GM23338 (cell line): ENCODE results near the gene ARMC9. TPM values are rescaled to one million over a fixed set of nuclear protein-coding genes. Genes with fewer than 3 reads are reported as not detected.

Experiments used
- ATAC-seq: fragments of 200-7000 bp; cut with Tn5 transposase; 3 replicates; pipeline ENCODE4 v1.9.1; 2020
- DNase-seq: peaks from one replicate; pipeline ENCODE4 v3.0.0-alpha.2; 2015; ENCODE audit warnings: low spot score
- H2AFZ ChIP-seq: fragments of 200-600 bp; sonication (generic); 2 replicates; pipeline ENCODE4 v1.8.0; 2016; ENCODE audit warnings: antibody characterized with exemption, mild to moderate bottlenecking, moderate library complexity
- H3F3A ChIP-seq: fragments of 200-600 bp; sonication (generic); replicated peaks from 2 replicates; pipeline ENCODE4 v1.8.0; 2017; ENCODE audit warnings: antibody characterized with exemption, mixed run types, low read depth
- H3K27ac ChIP-seq: fragments of 200-600 bp; sonication (generic); 2 replicates; pipeline ENCODE4 v1.6.1; 2016; ENCODE audit warnings: low read depth
- H3K27me3 ChIP-seq: fragments of 200-600 bp; sonication (generic); 2 replicates; pipeline ENCODE4 v1.8.0; 2016; ENCODE audit warnings: mild to moderate bottlenecking, mixed run types, moderate library complexity; ENCODE audit not compliant: insufficient read depth
- H3K36me3 ChIP-seq: fragments of 200-600 bp; sonication (generic); 2 replicates; pipeline ENCODE4 v1.8.0; 2016; ENCODE audit warnings: mild to moderate bottlenecking; ENCODE audit not compliant: insufficient read depth
- H3K4me1 ChIP-seq: fragments of 200-600 bp; sonication (generic); 2 replicates; pipeline ENCODE4 v1.8.0; 2016; ENCODE audit warnings: mild to moderate bottlenecking, moderate library complexity; ENCODE audit not compliant: insufficient read depth
- H3K4me2 ChIP-seq: fragments of 200-600 bp; sonication (generic); 2 replicates; pipeline ENCODE4 v1.7.1; 2017; ENCODE audit warnings: mixed run types
- H3K4me3 ChIP-seq: fragments of 200-600 bp; sonication (generic); 2 replicates; pipeline ENCODE4 v1.6.1; 2016; ENCODE audit warnings: mixed run types
- H3K79me2 ChIP-seq: fragments of 200-600 bp; sonication (generic); replicated peaks from 2 replicates; pipeline ENCODE4 v1.8.0; 2017; ENCODE audit warnings: mild to moderate bottlenecking; ENCODE audit not compliant: insufficient read depth
- H3K9me2 ChIP-seq: fragments of 200-600 bp; sonication (generic); 2 replicates; pipeline ENCODE4 v1.8.0; 2017; ENCODE audit not compliant: insufficient read depth
- H4K20me1 ChIP-seq: fragments of 200-600 bp; sonication (generic); replicated peaks from 2 replicates; pipeline ENCODE4 v1.8.0; 2017; ENCODE audit warnings: mild to moderate bottlenecking; ENCODE audit not compliant: insufficient read depth
- H3K27ac Mint-ChIP-seq: 2 replicates; pipeline ENCODE4 v1.8.0; 2020; ENCODE audit warnings: inconsistent platforms, mild to moderate bottlenecking, moderate library complexity, mixed read lengths
- H3K27me3 Mint-ChIP-seq: 3 replicates; pipeline ENCODE4 v1.8.0; 2022; ENCODE audit warnings: low read depth, mild to moderate bottlenecking, moderate library complexity, mixed read lengths, inconsistent platforms; ENCODE audit not compliant: insufficient read depth, poor library complexity
- H3K36me3 Mint-ChIP-seq: 3 replicates; pipeline ENCODE4 v1.8.0; 2021; ENCODE audit warnings: low read depth, mild to moderate bottlenecking, inconsistent platforms, moderate library complexity, mixed read lengths
- H3K4me1 Mint-ChIP-seq: 3 replicates; pipeline ENCODE4 v1.8.0; 2020; ENCODE audit warnings: mild to moderate bottlenecking, inconsistent platforms, mixed read lengths
- H3K4me3 Mint-ChIP-seq: 3 replicates; pipeline ENCODE4 v1.8.0; 2021; ENCODE audit warnings: moderate library complexity, mild to moderate bottlenecking, inconsistent platforms, mixed read lengths
- H3K9me3 Mint-ChIP-seq: 3 replicates; pipeline ENCODE4 v1.8.0; 2020; ENCODE audit warnings: moderate library complexity, mild to moderate bottlenecking, inconsistent platforms, mixed read lengths
- CTCF ChIP-seq, 2 experiments: fragments of 200-600 bp in 1 of 2; sonication (generic) in 1 of 2; conservative IDR thresholded peaks; 2 replicates each; pipeline versions ENCODE4 v1.5.1 to v1.6.1; 2016 to 2017; ENCODE audit warnings: antibody characterized with exemption in 2 of 2, low read depth in 2 of 2, mild to moderate bottlenecking in 2 of 2, moderate library complexity in 1 of 2
- ETS1 ChIP-seq: IDR thresholded peaks from 2 replicates; pipeline ENCODE4 v1.6.1; 2016; ENCODE audit warnings: antibody characterized with exemption
- EZH2phosphoT487 ChIP-seq: fragments of 200-600 bp; sonication (generic); IDR thresholded peaks from one replicate; pipeline ENCODE4 v1.8.1; 2018; ENCODE audit warnings: antibody characterized with exemption; ENCODE audit not compliant: unreplicated experiment
- NANOG ChIP-seq: IDR thresholded peaks from 2 replicates; pipeline ENCODE4 v1.6.1; 2016; ENCODE audit warnings: antibody characterized with exemption, borderline replicate concordance
- POLR2AphosphoS5 ChIP-seq: IDR thresholded peaks from 2 replicates; pipeline ENCODE4 v1.6.1; 2016; ENCODE audit warnings: antibody characterized with exemption, low read depth
- REST ChIP-seq: IDR thresholded peaks from one replicate; pipeline ENCODE4 v1.6.1; 2018; ENCODE audit warnings: antibody characterized with exemption; ENCODE audit not compliant: unreplicated experiment
- STAT1 ChIP-seq: IDR thresholded peaks from one replicate; pipeline ENCODE4 v1.6.1; 2016; ENCODE audit warnings: antibody characterized with exemption; ENCODE audit not compliant: unreplicated experiment
- ZNF114 ChIP-seq: fragments of 250-450 bp; sonication (Bioruptor Pico); IDR thresholded peaks from 2 replicates; pipeline ENCODE4 v1.5.0; 2020; ENCODE audit warnings: mild to moderate bottlenecking, moderate library complexity
- polyA plus RNA-seq: library from polyadenylated mRNA; unstranded; fragments of >200 nt; fragmentation: Nextera tagmentation; extraction: Ambion mirVana; gene quantifications from 2 replicates; pipeline ENCODE4 v1.2.1, GENCODE V29; 2016
- total RNA-seq: library from RNA; depleted of rRNA; stranded (reverse); fragments of >200 nt; shearing (Covaris generic); gene quantifications from 2 replicates; pipeline ENCODE4 v1.2.3, GENCODE V29; 2014

ARMC9 gene
- total and polyA plus RNA-seq, 2 experiments from 2014 or later, result 29.2 to 56.0 TPM

- Histone ChIP-seq H3K27me3 (no peaks in the 10 kb centered on the region), H3K79me2 (no peaks in the 10 kb centered on the region), H3K27ac (no peak overlapping the region), H3K4me2 (no peak overlapping the region), H2AFZ (no peak overlapping the region), H3K4me3 (no peak overlapping the region), H4K20me1 (no peaks in the 10 kb centered on the region), H3K4me1 (peaks cover 28% of the 10 kb centered on the region), H3K9me2 (no peaks in the 10 kb centered on the region), H3F3A (peaks cover 28% of the 10 kb centered on the region), H3K36me3 (no peaks in the 10 kb centered on the region)
- H3K27me3 Mint-ChIP-seq, result peaks cover 18% of the 10 kb centered on the region
- DNase-seq, result no peak
- H3K4me1 Mint-ChIP-seq, result peaks cover 35% of the 10 kb centered on the region
- H3K9me3 Mint-ChIP-seq, result peaks cover 10% of the 10 kb centered on the region
- H3K4me3 Mint-ChIP-seq, result no peak overlapping the region
- no peak for ATAC-seq
- TF ChIP-seq REST, result peak; percentile 20
- TF ChIP-seq EZH2phosphoT487, result no peak
- no peak for TF ChIP-seq POLR2AphosphoS5
- TF ChIP-seq CTCF (conservative IDR thresholded peaks at IDR 0.05; ENCODE audit: low read depth in 2 of 2), result no peak
- TF ChIP-seq NANOG, result no peak
- no peak for TF ChIP-seq STAT1
- no peak overlapping the region for H3K27ac Mint-ChIP-seq
- H3K36me3 Mint-ChIP-seq, result peaks cover 12% of the 10 kb centered on the region
Measured at GRCh38 chr2:231379266-231380215, 181.1 kb downstream of the ARMC9 start.

GRCh38 chr2:231380307-231380706, 181.9 kb downstream of the ARMC9 start:
- no peak overlapping the region for H3K4me3 Mint-ChIP-seq
- Histone ChIP-seq H3K79me2 (no peaks in the 10 kb centered on the region), H3K4me1 (peaks cover 21% of the 10 kb centered on the region), H3K36me3 (no peaks in the 10 kb centered on the region; the same call in 1 of the 2 replicates), H3K27ac (no peak overlapping the region), H3K4me3 (no peak overlapping the region), H2AFZ (no peak overlapping the region), H3K27me3 (no peaks in the 10 kb centered on the region), H4K20me1 (no peaks in the 10 kb centered on the region), H3F3A (peaks cover 22% of the 10 kb centered on the region), H3K9me2 (no peaks in the 10 kb centered on the region), H3K4me2 (no peak overlapping the region)
- DNase-seq (no peak), ATAC-seq (no peak)
- peaks cover 29% of the 10 kb centered on the region for H3K4me1 Mint-ChIP-seq
- peaks cover 19% of the 10 kb centered on the region for H3K36me3 Mint-ChIP-seq
- H3K27ac Mint-ChIP-seq, result no peak overlapping the region
- peaks cover 18% of the 10 kb centered on the region for H3K27me3 Mint-ChIP-seq
- peaks cover 18% of the 10 kb centered on the region for H3K9me3 Mint-ChIP-seq
- TF ChIP-seq REST (no peak), ZNF114 (CRISPR knock-in tag) (no peak), NANOG (no peak), POLR2AphosphoS5 (no peak), ETS1 (no peak)
